Measurements from ENCODE around the gene UBE2Z. TPM values are rescaled to one million over a fixed set of nuclear protein-coding genes. Genes with fewer than 3 reads are reported as not detected.

The UBE2Z gene
- total and polyA plus RNA-seq, 2 donors (not counting 1 experiment from before 2014, with no cell fraction given), result 56.2 to 121 TPM

DNA sequence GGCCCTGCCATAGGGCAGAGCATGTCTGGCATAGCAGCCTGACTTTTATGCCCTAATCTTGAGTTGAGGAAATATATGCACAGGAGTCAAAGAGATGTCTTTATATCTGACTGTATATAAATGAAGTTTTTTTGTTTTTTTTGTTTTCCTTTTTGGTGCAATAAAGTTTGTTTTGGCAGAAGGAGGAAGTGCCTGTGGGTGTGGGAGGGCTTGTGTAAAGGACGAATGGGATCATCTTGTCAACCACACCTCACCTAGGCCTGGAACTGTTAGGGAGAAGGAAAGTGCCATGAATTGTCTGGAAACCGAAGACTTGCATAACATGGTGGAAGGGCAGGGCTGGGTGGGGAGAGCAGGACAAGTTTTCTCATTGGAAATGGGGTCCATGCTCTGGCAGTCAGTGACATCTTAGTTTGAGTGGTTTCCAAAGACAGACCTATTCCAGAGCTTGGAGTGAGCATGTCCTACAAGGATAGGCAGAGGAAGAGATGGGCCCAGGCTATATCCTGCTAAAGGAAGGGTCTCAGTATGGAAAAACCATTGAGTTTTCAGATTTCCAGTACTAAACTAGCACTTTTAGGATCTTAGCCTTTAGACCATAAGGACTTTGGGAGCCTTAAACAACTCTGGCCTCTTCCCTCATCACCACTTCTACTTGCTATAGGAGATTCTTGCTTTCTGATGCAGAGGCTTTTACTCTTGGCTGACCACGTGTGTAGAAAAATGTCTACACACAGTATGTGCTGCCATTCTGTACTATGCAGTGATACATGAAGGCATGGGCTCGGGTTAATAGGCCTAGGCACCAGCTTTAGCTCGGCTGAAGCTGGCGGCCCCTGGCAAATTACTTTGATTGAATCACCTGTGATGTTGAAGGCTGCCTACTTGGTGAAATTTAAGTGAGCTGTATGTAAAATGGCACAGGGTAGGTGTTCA is 20.9 kb downstream of the UBE2Z start:
- H3K27me3 ChIP-seq (replicated peaks in 1 of 4; ENCODE audit: control extremely low read depth in 1 of 4, control insufficient read depth in 3 of 4, insufficient read depth in 4 of 4, low read length in 3 of 4), result no peaks in the 10 kb centered on the region
- H3K9me3 ChIP-seq (ENCODE audit: control extremely low read depth in 1 of 3, control insufficient read depth in 2 of 3, insufficient read depth in 1 of 3, low read length in 2 of 3), result no peaks in the 10 kb centered on the region
- CTCF ChIA-PET, result interaction anchor here (1.6 kb wide), 1 partner anchor 251 kb away, joined by 3 read pairs; no protein-coding TSS in a partner anchor
- Mint-ChIP-seq H3K27me3 (no peaks in the 10 kb centered on the region), H3K9me3 (ENCODE audit: insufficient read depth) (no peaks in the 10 kb centered on the region), H3K27ac (no peak overlapping the region), H3K4me1 (peaks cover 4% of the 10 kb centered on the region), H3K4me3 (no peak overlapping the region)
- H3K27ac ChIP-seq (ENCODE audit: low read length in 2 of 2), result no peak overlapping the region
- ATAC-seq (ENCODE audit: low read depth) (no peak), DNase-seq (no peak)
- POLR2A ChIA-PET, result no interaction called here
- no peak overlapping the region for H2AFZ ChIP-seq (ENCODE audit: insufficient read depth, low read depth, low read length, poor library complexity, severe bottlenecking)
- no peak overlapping the region for H3K4me3 ChIP-seq (ENCODE audit: control extremely low read depth in 1 of 5, extremely low read depth in 1 of 5, insufficient read depth in 1 of 5, low read depth in 2 of 5, low read length in 4 of 5)
- H3K9ac ChIP-seq (ENCODE audit: low read length), result no peak overlapping the region
- no peak overlapping the region for H3K4me2 ChIP-seq (replicated peaks; ENCODE audit: low read depth, low read length, poor library complexity, severe bottlenecking)
- H4K20me1 ChIP-seq (ENCODE audit: control insufficient read depth, insufficient read depth, low read length, poor library complexity, severe bottlenecking), result peaks cover 19% of the 10 kb centered on the region
- intact Hi-C loops (cut with micrococcal nuclease), result no loop called here
- peaks cover 7 to 83% of the 10 kb centered on the region in 2 experiments for H3K36me3 ChIP-seq (replicated peaks in 1 of 2; ENCODE audit: control extremely low read depth in 1 of 2, control insufficient read depth in 1 of 2, extremely low read depth in 1 of 2, insufficient read depth in 2 of 2, low read length in 1 of 2)
- TF ChIP-seq, protein P1, sequence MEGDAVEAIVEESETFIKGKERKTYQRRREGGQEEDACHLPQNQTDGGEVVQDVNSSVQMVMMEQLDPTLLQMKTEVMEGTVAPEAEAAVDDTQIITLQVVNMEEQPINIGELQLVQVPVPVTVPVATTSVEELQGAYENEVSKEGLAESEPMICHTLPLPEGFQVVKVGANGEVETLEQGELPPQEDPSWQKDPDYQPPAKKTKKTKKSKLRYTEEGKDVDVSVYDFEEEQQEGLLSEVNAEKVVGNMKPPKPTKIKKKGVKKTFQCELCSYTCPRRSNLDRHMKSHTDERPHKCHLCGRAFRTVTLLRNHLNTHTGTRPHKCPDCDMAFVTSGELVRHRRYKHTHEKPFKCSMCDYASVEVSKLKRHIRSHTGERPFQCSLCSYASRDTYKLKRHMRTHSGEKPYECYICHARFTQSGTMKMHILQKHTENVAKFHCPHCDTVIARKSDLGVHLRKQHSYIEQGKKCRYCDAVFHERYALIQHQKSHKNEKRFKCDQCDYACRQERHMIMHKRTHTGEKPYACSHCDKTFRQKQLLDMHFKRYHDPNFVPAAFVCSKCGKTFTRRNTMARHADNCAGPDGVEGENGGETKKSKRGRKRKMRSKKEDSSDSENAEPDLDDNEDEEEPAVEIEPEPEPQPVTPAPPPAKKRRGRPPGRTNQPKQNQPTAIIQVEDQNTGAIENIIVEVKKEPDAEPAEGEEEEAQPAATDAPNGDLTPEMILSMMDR (IDR thresholded peaks at IDR 0.05), result no peak
- TF ChIP-seq EZH2 (IDR thresholded peaks at IDR 0.05; ENCODE audit: borderline replicate concordance, insufficient read depth, low read depth, low read length, poor library complexity, severe bottlenecking), result no peak
- no peaks in the 10 kb centered on the region for H3K79me2 ChIP-seq (ENCODE audit: control insufficient read depth, insufficient read depth, low read length)
- H3K4me1 ChIP-seq (ENCODE audit: control insufficient read depth in 2 of 2, insufficient read depth in 2 of 2, low read length in 2 of 2), result no peaks in the 10 kb centered on the region
- WGBS (ENCODE audit: insufficient coverage), result 97% methylated on average over 4 of the region's 6 CpGs

DNA sequence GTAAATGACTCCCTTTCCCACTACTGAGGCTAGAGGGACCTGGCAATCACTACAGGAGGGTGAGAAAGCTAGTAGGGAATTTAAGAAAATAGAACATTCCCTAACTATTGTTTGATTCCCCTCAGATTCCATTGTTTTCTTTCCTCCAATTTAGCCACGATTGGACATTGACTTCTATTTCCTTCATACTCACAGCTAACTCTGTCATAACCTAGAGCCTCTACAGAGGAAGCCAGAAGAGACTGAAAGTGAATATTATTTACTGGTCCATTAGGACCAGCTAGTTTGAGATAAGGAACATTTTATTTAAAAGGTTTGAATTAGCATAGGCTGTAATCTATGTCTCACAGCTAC is 21.6 kb downstream of the UBE2Z start:
- POLR2A ChIA-PET, result no interaction called here
- no peak overlapping the region for H3K4me3 Mint-ChIP-seq
- intact Hi-C loops (cut with micrococcal nuclease), result no loop called here

More for the DNA sequence above, 21.6 kb downstream of the UBE2Z start:
- Histone ChIP-seq H3K36me3 (replicated peaks in 1 of 2; ENCODE audit: control extremely low read depth in 1 of 2, control insufficient read depth in 1 of 2, extremely low read depth in 1 of 2, insufficient read depth in 2 of 2, low read length in 1 of 2) (peaks cover 7 to 82% of the 10 kb centered on the region in 2 experiments), H3K4me1 (ENCODE audit: control insufficient read depth in 2 of 2, insufficient read depth in 2 of 2, low read length in 2 of 2) (no peaks in the 10 kb centered on the region), H3K9ac (ENCODE audit: low read length) (no peak overlapping the region), H3K79me2 (ENCODE audit: control insufficient read depth, insufficient read depth, low read length) (no peaks in the 10 kb centered on the region), H3K27ac (ENCODE audit: low read length in 2 of 2) (no peak overlapping the region), H3K9me3 (ENCODE audit: control extremely low read depth in 1 of 3, control insufficient read depth in 2 of 3, insufficient read depth in 1 of 3, low read length in 2 of 3) (no peaks in the 10 kb centered on the region), H2AFZ (ENCODE audit: insufficient read depth, low read depth, low read length, poor library complexity, severe bottlenecking) (no peak overlapping the region), H4K20me1 (ENCODE audit: control insufficient read depth, insufficient read depth, low read length, poor library complexity, severe bottlenecking) (peaks cover 19% of the 10 kb centered on the region), H3K27me3 (replicated peaks in 1 of 4; ENCODE audit: control extremely low read depth in 1 of 4, control insufficient read depth in 3 of 4, insufficient read depth in 4 of 4, low read length in 3 of 4) (no peaks in the 10 kb centered on the region), H3K4me3 (ENCODE audit: control extremely low read depth in 1 of 5, extremely low read depth in 1 of 5, insufficient read depth in 1 of 5, low read depth in 2 of 5, low read length in 4 of 5) (no peak overlapping the region), H3K4me2 (replicated peaks; ENCODE audit: low read depth, low read length, poor library complexity, severe bottlenecking) (no peak overlapping the region)
- WGBS (ENCODE audit: insufficient coverage), result no CpG with 5 or more reads among the region's 1 CpG
- ATAC-seq (ENCODE audit: low read depth) (no peak), DNase-seq (no peak)
- peaks cover 4% of the 10 kb centered on the region for H3K4me1 Mint-ChIP-seq
- H3K27me3 Mint-ChIP-seq, result no peaks in the 10 kb centered on the region
- TF ChIP-seq EZH2 (IDR thresholded peaks at IDR 0.05; ENCODE audit: borderline replicate concordance, insufficient read depth, low read depth, low read length, poor library complexity, severe bottlenecking), result no peak
- TF ChIP-seq, protein P1 (IDR thresholded peaks at IDR 0.05), result no peak
- CTCF ChIA-PET, result interaction anchor here (1.6 kb wide), 1 partner anchor 251 kb away, joined by 3 read pairs; no protein-coding TSS in a partner anchor
- no peak overlapping the region for H3K27ac Mint-ChIP-seq
- H3K9me3 Mint-ChIP-seq (ENCODE audit: insufficient read depth), result no peaks in the 10 kb centered on the region

Data from B cell (primary cell).